ENCODE results near the gene CFAP100.

CFAP100 gene

DNA sequence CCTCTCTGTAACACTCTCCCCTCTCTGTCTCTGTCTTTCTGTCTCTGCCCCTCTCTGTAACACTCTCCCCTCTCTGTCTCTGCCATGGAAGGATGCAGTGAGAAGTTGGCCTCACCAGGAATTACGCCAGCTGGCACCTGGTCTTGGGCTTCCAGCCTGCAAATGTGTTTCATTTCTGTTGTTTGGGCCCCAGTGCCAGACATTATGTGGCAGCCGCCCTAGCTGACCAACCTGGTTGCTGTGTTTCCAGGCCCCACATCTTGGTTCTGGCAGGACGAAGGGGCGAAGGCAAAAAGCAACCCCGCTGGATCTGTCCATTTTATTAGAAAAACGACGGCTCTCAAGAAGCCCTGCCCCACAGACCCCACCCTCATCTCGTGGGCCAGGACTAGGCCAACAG, 86.2 kb downstream of the CFAP100 start:
- H2AFZ ChIP-seq (ENCODE audit: low read length), result no peak overlapping the region
- H3K27ac ChIP-seq (ENCODE audit: low read depth, low read length, poor library complexity, severe bottlenecking), result no peak overlapping the region
- no peaks in the 10 kb centered on the region for H3K9me2 ChIP-seq (ENCODE audit: low read depth, low read length)
- H3F3A ChIP-seq (ENCODE audit: insufficient read depth, low read length), result no peaks in the 10 kb centered on the region
- no peak overlapping the region for H3K4me2 ChIP-seq (ENCODE audit: low read length)
- no peaks in the 10 kb centered on the region for H4K20me1 ChIP-seq (ENCODE audit: insufficient read depth, low read length)
- no peaks in the 10 kb centered on the region for H3K79me2 ChIP-seq (ENCODE audit: insufficient read depth, low read length)
- TF ChIP-seq, protein P1, sequence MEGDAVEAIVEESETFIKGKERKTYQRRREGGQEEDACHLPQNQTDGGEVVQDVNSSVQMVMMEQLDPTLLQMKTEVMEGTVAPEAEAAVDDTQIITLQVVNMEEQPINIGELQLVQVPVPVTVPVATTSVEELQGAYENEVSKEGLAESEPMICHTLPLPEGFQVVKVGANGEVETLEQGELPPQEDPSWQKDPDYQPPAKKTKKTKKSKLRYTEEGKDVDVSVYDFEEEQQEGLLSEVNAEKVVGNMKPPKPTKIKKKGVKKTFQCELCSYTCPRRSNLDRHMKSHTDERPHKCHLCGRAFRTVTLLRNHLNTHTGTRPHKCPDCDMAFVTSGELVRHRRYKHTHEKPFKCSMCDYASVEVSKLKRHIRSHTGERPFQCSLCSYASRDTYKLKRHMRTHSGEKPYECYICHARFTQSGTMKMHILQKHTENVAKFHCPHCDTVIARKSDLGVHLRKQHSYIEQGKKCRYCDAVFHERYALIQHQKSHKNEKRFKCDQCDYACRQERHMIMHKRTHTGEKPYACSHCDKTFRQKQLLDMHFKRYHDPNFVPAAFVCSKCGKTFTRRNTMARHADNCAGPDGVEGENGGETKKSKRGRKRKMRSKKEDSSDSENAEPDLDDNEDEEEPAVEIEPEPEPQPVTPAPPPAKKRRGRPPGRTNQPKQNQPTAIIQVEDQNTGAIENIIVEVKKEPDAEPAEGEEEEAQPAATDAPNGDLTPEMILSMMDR (IDR thresholded peaks at IDR 0.05; ENCODE audit: low read length), result no peak
- TF ChIP-seq EZH2 (IDR thresholded peaks at IDR 0.05; ENCODE audit: borderline replicate concordance, low read length), result no peak
- H3K27me3 ChIP-seq (ENCODE audit: insufficient read depth, low read length), result peaks cover 2% of the 10 kb centered on the region; the same call in 1 of the 2 replicates
- no peak overlapping the region for H3K4me3 ChIP-seq (ENCODE audit: low read depth, low read length, poor library complexity, severe bottlenecking)
- no peak overlapping the region for H3K9ac ChIP-seq (ENCODE audit: low read length)
- H3K4me1 ChIP-seq (ENCODE audit: insufficient read depth, low read length, severe bottlenecking), result peaks cover 5% of the 10 kb centered on the region
- no peaks in the 10 kb centered on the region for H3K9me3 ChIP-seq (ENCODE audit: low read length)
- no peaks in the 10 kb centered on the region for H3K36me3 ChIP-seq (ENCODE audit: insufficient read depth, low read length)

- no peak overlapping the region for H3K4me3 ChIP-seq (ENCODE audit: low read depth, low read length, poor library complexity, severe bottlenecking)
- no peak overlapping the region for H3K9ac ChIP-seq (ENCODE audit: low read length)
- peaks cover 7% of the 10 kb centered on the region for H3K27me3 ChIP-seq (ENCODE audit: insufficient read depth, low read length)
- H3F3A ChIP-seq (ENCODE audit: insufficient read depth, low read length), result no peaks in the 10 kb centered on the region
- H3K27ac ChIP-seq (ENCODE audit: low read depth, low read length, poor library complexity, severe bottlenecking), result no peak overlapping the region
- H3K79me2 ChIP-seq (ENCODE audit: insufficient read depth, low read length), result no peaks in the 10 kb centered on the region
- H3K4me1 ChIP-seq (ENCODE audit: insufficient read depth, low read length, severe bottlenecking), result no peaks in the 10 kb centered on the region
- no peak overlapping the region for H2AFZ ChIP-seq (ENCODE audit: low read length)
- H3K36me3 ChIP-seq (ENCODE audit: insufficient read depth, low read length), result no peaks in the 10 kb centered on the region
- H3K9me2 ChIP-seq (ENCODE audit: low read depth, low read length), result no peaks in the 10 kb centered on the region
- H3K9me3 ChIP-seq (ENCODE audit: low read length), result no peaks in the 10 kb centered on the region
- TF ChIP-seq, protein P1 (IDR thresholded peaks at IDR 0.05; ENCODE audit: low read length), result no peak
- no peak for TF ChIP-seq EZH2 (IDR thresholded peaks at IDR 0.05; ENCODE audit: borderline replicate concordance, low read length)
- no peaks in the 10 kb centered on the region for H4K20me1 ChIP-seq (ENCODE audit: insufficient read depth, low read length)
- no peak overlapping the region for H3K4me2 ChIP-seq (ENCODE audit: low read length)
Observed at GRCh38 chr3:126481808-126482502, 87.2 kb downstream of the CFAP100 start.

- Histone ChIP-seq H3K27me3 (ENCODE audit: insufficient read depth, low read length) (peaks cover 7% of the 10 kb centered on the region), H3K9me3 (ENCODE audit: low read length) (no peaks in the 10 kb centered on the region), H3K4me1 (ENCODE audit: insufficient read depth, low read length, severe bottlenecking) (no peaks in the 10 kb centered on the region), H3K9me2 (ENCODE audit: low read depth, low read length) (no peaks in the 10 kb centered on the region), H3F3A (ENCODE audit: insufficient read depth, low read length) (no peaks in the 10 kb centered on the region), H3K4me3 (ENCODE audit: low read depth, low read length, poor library complexity, severe bottlenecking) (no peak overlapping the region), H3K79me2 (ENCODE audit: insufficient read depth, low read length) (no peaks in the 10 kb centered on the region), H3K36me3 (ENCODE audit: insufficient read depth, low read length) (no peaks in the 10 kb centered on the region), H3K27ac (ENCODE audit: low read depth, low read length, poor library complexity, severe bottlenecking) (no peak overlapping the region), H4K20me1 (ENCODE audit: insufficient read depth, low read length) (no peaks in the 10 kb centered on the region), H2AFZ (ENCODE audit: low read length) (no peak overlapping the region), H3K9ac (ENCODE audit: low read length) (no peak overlapping the region), H3K4me2 (ENCODE audit: low read length) (no peak overlapping the region)
- TF ChIP-seq, protein P1 (IDR thresholded peaks at IDR 0.05; ENCODE audit: low read length), result no peak
- TF ChIP-seq EZH2 (IDR thresholded peaks at IDR 0.05; ENCODE audit: borderline replicate concordance, low read length), result no peak
Observed at GRCh38 chr3:126482503-126483255, 88.0 kb downstream of the CFAP100 start.

Measured in OCI-LY1 (cell line).